Endodermal cell (in vitro differentiated cells): ENCODE measurements around the gene SH3PXD2B. TPM values are rescaled to one million over a fixed set of nuclear protein-coding genes. Genes with fewer than 3 reads are reported as not detected.

Experiments used
- DNase-seq: peaks from one replicate; pipeline ENCODE4 v3.0.0-alpha.2; 2017
- H3K27ac ChIP-seq: 2 replicates; pipeline ENCODE4 v1.5.1; 2013; ENCODE audit warnings: mild to moderate bottlenecking, low read depth, low read length, moderate library complexity
- H3K27me3 ChIP-seq: 2 replicates; pipeline ENCODE4 v1.6.1; 2013; ENCODE audit warnings: mild to moderate bottlenecking, low read length, moderate library complexity; ENCODE audit not compliant: insufficient read depth, control insufficient read depth, poor library complexity, severe bottlenecking
- H3K36me3 ChIP-seq: 2 replicates; pipeline ENCODE4 v1.7.0; 2013; ENCODE audit warnings: mild to moderate bottlenecking, low read length, moderate library complexity; ENCODE audit not compliant: control insufficient read depth, insufficient read depth
- H3K4me1 ChIP-seq: one replicate; pipeline ENCODE4 v1.7.0; 2013; ENCODE audit warnings: low read length; ENCODE audit not compliant: control insufficient read depth, insufficient read depth
- H3K4me3 ChIP-seq: 2 replicates; pipeline ENCODE4 v1.5.1; 2013; ENCODE audit warnings: mild to moderate bottlenecking, low read length, moderate library complexity
- H3K9ac ChIP-seq: 2 replicates; pipeline ENCODE4 v1.6.1; 2013; ENCODE audit warnings: mild to moderate bottlenecking, low read length, moderate library complexity; ENCODE audit not compliant: poor library complexity, severe bottlenecking; ENCODE audit errors: extremely low read depth
- H3K9me3 ChIP-seq: 2 replicates; pipeline ENCODE4 v1.6.1; 2013; ENCODE audit warnings: mild to moderate bottlenecking, low read length, moderate library complexity; ENCODE audit not compliant: control insufficient read depth
- H3K27ac Mint-ChIP-seq: 2 replicates; pipeline ENCODE4 v1.8.0; 2020; ENCODE audit warnings: mixed read lengths
- H3K27me3 Mint-ChIP-seq: 2 replicates; pipeline ENCODE4 v1.8.0; 2021; ENCODE audit warnings: mild to moderate bottlenecking, mixed read lengths; ENCODE audit not compliant: insufficient read depth
- H3K36me3 Mint-ChIP-seq: 2 replicates; pipeline ENCODE4 v1.8.0; 2020; ENCODE audit warnings: low read depth, mixed read lengths
- H3K4me1 Mint-ChIP-seq: 2 replicates; pipeline ENCODE4 v1.8.0; 2020; ENCODE audit warnings: mixed read lengths
- H3K4me3 Mint-ChIP-seq: 2 replicates; pipeline ENCODE4 v1.8.0; 2020; ENCODE audit warnings: mild to moderate bottlenecking, moderate library complexity, mixed read lengths
- H3K9me3 Mint-ChIP-seq: 2 replicates; pipeline ENCODE4 v1.8.0; 2020; ENCODE audit warnings: mild to moderate bottlenecking, mixed read lengths
- CTCF ChIP-seq: fragments of 200-600 bp; sonication (generic); conservative IDR thresholded peaks from 2 replicates; pipeline ENCODE4 v1.5.0; 2021; ENCODE audit warnings: antibody characterized with exemption, mild to moderate bottlenecking
- WGBS, 2 experiments: methylation state at CpG; one replicate each; pipeline versions ENCODE4 v1.1.5 to v1.1.7; 2013; ENCODE audit warnings: missing lambda C conversion rate in 2 of 2, mixed read lengths in 1 of 2; ENCODE audit not compliant: insufficient coverage in 1 of 2, insufficient read length in 1 of 2; 5-methylcytosine and 5-hydroxymethylcytosine counted together
- total RNA-seq, 2 donors: library from RNA; stranded (reverse); fragmentation: NEBNext Ultra II Directional in 1 of 2; extraction: Animal tissue kit (Norgen Biotek cat#: 25700) in 1 of 2; gene quantifications; 2 replicates in 1 of 2; 3 replicates in 1 of 2; pipeline ENCODE4 v1.2.1, GENCODE V29; 2021

SH3PXD2B gene
- total RNA-seq, 2 donors from 2014 or later, result 62.2 to 74.9 TPM

GRCh38 chr5:172492097-172492840 lies 37.9 kb upstream of the SH3PXD2B start:
- Histone ChIP-seq H3K4me1 (no peaks in the 10 kb centered on the region), H3K9me3 (no peaks in the 10 kb centered on the region), H3K27ac (no peak overlapping the region), H3K36me3 (no peaks in the 10 kb centered on the region), H3K4me3 (no peak overlapping the region), H3K27me3 (no peaks in the 10 kb centered on the region), H3K9ac (no peak overlapping the region)
- Mint-ChIP-seq H3K27me3 (peaks cover 19% of the 10 kb centered on the region), H3K4me3 (no peak overlapping the region), H3K4me1 (peaks cover 5% of the 10 kb centered on the region), H3K9me3 (peaks cover 2% of the 10 kb centered on the region), H3K27ac (no peak overlapping the region), H3K36me3 (no peaks in the 10 kb centered on the region)
- no peak for TF ChIP-seq CTCF
- DNase-seq, result peak; percentile 15
- 74 to 84% methylated on average over 14 of the region's 14 CpGs for WGBS, 2 experiments

GRCh38 chr5:172491481-172491880 lies 37.2 kb upstream of the SH3PXD2B start:
- no peak for TF ChIP-seq CTCF
- H3K9ac ChIP-seq, result no peak overlapping the region
- Mint-ChIP-seq H3K27ac (no peak overlapping the region), H3K27me3 (peaks cover 16% of the 10 kb centered on the region), H3K4me1 (peaks cover 5% of the 10 kb centered on the region), H3K36me3 (no peaks in the 10 kb centered on the region), H3K9me3 (peaks cover 2% of the 10 kb centered on the region), H3K4me3 (no peak overlapping the region)
- peak; percentile 36 for DNase-seq
- no peak overlapping the region for H3K27ac ChIP-seq
- no peaks in the 10 kb centered on the region for H3K36me3 ChIP-seq
- no peaks in the 10 kb centered on the region for H3K27me3 ChIP-seq
- no peak overlapping the region for H3K4me3 ChIP-seq
- no peaks in the 10 kb centered on the region for H3K4me1 ChIP-seq
- WGBS, 2 experiments, result 78 to 83% methylated on average over 6 to 8 of the region's 8 CpGs
- H3K9me3 ChIP-seq, result no peaks in the 10 kb centered on the region

- 88 to 92% methylated on average over 7 to 12 of the region's 12 CpGs for WGBS, 2 experiments
- H3K9me3 ChIP-seq, result no peaks in the 10 kb centered on the region
- peak; percentile 24 for DNase-seq
- H3K27me3 ChIP-seq, result no peaks in the 10 kb centered on the region
- H3K27ac Mint-ChIP-seq, result no peak overlapping the region
- TF ChIP-seq CTCF, result no peak
- H3K27ac ChIP-seq, result no peak overlapping the region
- H3K27me3 Mint-ChIP-seq, result peaks cover 13% of the 10 kb centered on the region
- no peaks in the 10 kb centered on the region for H3K9me3 Mint-ChIP-seq
- H3K9ac ChIP-seq, result no peak overlapping the region
- no peaks in the 10 kb centered on the region for H3K36me3 Mint-ChIP-seq
- H3K4me3 ChIP-seq, result no peak overlapping the region
- H3K4me3 Mint-ChIP-seq, result no peak overlapping the region
- H3K36me3 ChIP-seq, result no peaks in the 10 kb centered on the region
- H3K4me1 Mint-ChIP-seq, result peaks cover 5% of the 10 kb centered on the region
- H3K4me1 ChIP-seq, result no peaks in the 10 kb centered on the region
Observed at GRCh38 chr5:172490514-172491461, 36.5 kb upstream of the SH3PXD2B start.
